ENCODE results near the gene TRPM4.

The TRPM4 gene

DNA sequence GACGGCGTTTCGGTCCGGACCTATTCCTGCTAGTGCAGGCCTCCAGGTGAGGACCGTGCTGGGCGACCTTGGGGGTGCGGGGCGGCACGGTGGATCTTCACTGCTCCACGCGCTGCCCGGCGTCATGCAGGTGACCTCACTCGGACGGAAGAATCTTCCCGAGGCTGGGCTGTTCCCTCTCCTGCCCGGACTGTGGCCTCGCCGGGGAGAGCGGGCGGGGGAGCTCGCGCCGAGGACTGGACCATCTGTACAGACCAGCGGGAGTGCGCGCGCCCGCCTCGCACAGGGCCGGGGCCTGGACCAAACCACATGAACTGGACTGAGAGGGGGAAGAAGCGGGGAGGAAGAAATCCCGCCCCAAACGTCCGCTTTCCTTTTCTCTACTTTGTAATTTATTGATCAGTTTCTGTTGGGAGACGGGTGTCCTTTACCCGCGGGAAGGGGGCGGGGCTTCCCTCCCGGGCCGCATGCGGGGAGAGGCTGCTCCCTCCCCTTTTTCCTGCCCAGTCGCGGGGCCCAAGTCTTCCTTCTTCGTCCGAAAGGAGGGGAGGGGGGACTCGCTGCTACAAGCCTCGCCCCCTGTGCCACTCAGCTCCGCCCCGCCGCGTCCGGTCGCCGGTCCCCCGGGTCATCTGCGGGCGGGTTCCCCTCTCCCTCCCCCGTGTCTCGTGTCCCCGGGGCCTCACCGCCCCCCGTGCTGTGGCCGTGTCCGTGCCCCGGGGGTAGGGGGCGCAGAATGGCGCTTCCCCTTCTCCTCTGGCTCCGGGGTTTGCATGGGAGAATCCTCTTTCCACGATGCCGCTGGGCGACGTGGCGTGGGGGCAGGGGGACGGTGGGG lies 7.3 kb upstream of the TRPM4 start (continued):
- TF ChIP-seq TCF7L2 (IDR thresholded peaks at IDR 0.05; ENCODE audit: borderline replicate concordance, low read depth, low read length) (0 out of 2 replicates have a peak, but pooled peaks have one; percentile 11), ZFP37 (tag by site-specific recombination; IDR thresholded peaks at IDR 0.05) (no peak), GFI1B (tag by site-specific recombination; IDR thresholded peaks at IDR 0.05) (no peak), IKZF3 (tag by site-specific recombination; IDR thresholded peaks at IDR 0.05) (peak; percentile 25; the same call in 1 of the 2 replicates), ZNF354C (tag by site-specific recombination; IDR thresholded peaks at IDR 0.05; ENCODE audit: borderline replicate concordance, low read depth) (no peak), ZNF416 (tag by site-specific recombination; IDR thresholded peaks at IDR 0.05) (no peak), ZNF548 (tag by site-specific recombination; IDR thresholded peaks at IDR 0.05) (no peak), SP7 (tag by site-specific recombination; IDR thresholded peaks at IDR 0.05) (peak; percentile 75; the same call in 1 of the 2 replicates), ZNF175 (tag by site-specific recombination; IDR thresholded peaks at IDR 0.05) (no peak), HOXA7 (CRISPR knock-in tag; IDR thresholded peaks at IDR 0.05; ENCODE audit: borderline replicate concordance) (no peak), ZNF521 (tag by site-specific recombination; IDR thresholded peaks at IDR 0.05) (no peak), ZNF132 (tag by site-specific recombination; IDR thresholded peaks at IDR 0.05; ENCODE audit: borderline replicate concordance) (no peak), YY1 (tag by site-specific recombination; IDR thresholded peaks at IDR 0.05) (no peak), TRIM28 (IDR thresholded peaks at IDR 0.05; ENCODE audit: borderline replicate concordance, low read length) (0 out of 2 replicates have a peak, but pooled peaks have one; percentile 15), ZNF670 (tag by site-specific recombination; IDR thresholded peaks at IDR 0.05; ENCODE audit: low read depth) (no peak), ZNF169 (tag by site-specific recombination; IDR thresholded peaks at IDR 0.05) (no peak), ZNF239 (tag by site-specific recombination; IDR thresholded peaks at IDR 0.05) (0 out of 2 replicates have a peak, but pooled peaks have one; percentile 1), YY2 (tag by site-specific recombination; IDR thresholded peaks at IDR 0.05) (no peak), ZNF350 (tag by site-specific recombination; IDR thresholded peaks at IDR 0.05) (no peak)
- TF ChIP-seq, protein P1, sequence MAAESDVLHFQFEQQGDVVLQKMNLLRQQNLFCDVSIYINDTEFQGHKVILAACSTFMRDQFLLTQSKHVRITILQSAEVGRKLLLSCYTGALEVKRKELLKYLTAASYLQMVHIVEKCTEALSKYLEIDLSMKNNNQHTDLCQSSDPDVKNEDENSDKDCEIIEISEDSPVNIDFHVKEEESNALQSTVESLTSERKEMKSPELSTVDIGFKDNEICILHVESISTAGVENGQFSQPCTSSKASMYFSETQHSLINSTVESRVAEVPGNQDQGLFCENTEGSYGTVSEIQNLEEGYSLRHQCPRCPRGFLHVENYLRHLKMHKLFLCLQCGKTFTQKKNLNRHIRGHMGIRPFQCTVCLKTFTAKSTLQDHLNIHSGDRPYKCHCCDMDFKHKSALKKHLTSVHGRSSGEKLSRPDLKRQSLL (tag by site-specific recombination; IDR thresholded peaks at IDR 0.05): peak; percentile 7; the same call in 1 of the 2 replicates
- TF ChIP-seq, protein P2, sequence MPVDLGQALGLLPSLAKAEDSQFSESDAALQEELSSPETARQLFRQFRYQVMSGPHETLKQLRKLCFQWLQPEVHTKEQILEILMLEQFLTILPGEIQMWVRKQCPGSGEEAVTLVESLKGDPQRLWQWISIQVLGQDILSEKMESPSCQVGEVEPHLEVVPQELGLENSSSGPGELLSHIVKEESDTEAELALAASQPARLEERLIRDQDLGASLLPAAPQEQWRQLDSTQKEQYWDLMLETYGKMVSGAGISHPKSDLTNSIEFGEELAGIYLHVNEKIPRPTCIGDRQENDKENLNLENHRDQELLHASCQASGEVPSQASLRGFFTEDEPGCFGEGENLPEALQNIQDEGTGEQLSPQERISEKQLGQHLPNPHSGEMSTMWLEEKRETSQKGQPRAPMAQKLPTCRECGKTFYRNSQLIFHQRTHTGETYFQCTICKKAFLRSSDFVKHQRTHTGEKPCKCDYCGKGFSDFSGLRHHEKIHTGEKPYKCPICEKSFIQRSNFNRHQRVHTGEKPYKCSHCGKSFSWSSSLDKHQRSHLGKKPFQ (tag by site-specific recombination; IDR thresholded peaks at IDR 0.05): no peak
- TF ChIP-seq, protein P3, sequence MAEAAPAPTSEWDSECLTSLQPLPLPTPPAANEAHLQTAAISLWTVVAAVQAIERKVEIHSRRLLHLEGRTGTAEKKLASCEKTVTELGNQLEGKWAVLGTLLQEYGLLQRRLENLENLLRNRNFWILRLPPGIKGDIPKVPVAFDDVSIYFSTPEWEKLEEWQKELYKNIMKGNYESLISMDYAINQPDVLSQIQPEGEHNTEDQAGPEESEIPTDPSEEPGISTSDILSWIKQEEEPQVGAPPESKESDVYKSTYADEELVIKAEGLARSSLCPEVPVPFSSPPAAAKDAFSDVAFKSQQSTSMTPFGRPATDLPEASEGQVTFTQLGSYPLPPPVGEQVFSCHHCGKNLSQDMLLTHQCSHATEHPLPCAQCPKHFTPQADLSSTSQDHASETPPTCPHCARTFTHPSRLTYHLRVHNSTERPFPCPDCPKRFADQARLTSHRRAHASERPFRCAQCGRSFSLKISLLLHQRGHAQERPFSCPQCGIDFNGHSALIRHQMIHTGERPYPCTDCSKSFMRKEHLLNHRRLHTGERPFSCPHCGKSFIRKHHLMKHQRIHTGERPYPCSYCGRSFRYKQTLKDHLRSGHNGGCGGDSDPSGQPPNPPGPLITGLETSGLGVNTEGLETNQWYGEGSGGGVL (tag by site-specific recombination; IDR thresholded peaks at IDR 0.05): peak; percentile 84
- TF ChIP-seq, protein P4, sequence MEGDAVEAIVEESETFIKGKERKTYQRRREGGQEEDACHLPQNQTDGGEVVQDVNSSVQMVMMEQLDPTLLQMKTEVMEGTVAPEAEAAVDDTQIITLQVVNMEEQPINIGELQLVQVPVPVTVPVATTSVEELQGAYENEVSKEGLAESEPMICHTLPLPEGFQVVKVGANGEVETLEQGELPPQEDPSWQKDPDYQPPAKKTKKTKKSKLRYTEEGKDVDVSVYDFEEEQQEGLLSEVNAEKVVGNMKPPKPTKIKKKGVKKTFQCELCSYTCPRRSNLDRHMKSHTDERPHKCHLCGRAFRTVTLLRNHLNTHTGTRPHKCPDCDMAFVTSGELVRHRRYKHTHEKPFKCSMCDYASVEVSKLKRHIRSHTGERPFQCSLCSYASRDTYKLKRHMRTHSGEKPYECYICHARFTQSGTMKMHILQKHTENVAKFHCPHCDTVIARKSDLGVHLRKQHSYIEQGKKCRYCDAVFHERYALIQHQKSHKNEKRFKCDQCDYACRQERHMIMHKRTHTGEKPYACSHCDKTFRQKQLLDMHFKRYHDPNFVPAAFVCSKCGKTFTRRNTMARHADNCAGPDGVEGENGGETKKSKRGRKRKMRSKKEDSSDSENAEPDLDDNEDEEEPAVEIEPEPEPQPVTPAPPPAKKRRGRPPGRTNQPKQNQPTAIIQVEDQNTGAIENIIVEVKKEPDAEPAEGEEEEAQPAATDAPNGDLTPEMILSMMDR (tag by site-specific recombination; IDR thresholded peaks at IDR 0.05): peak; percentile 45; the same call in 1 of the 2 replicates
- TF ChIP-seq, protein P5, sequence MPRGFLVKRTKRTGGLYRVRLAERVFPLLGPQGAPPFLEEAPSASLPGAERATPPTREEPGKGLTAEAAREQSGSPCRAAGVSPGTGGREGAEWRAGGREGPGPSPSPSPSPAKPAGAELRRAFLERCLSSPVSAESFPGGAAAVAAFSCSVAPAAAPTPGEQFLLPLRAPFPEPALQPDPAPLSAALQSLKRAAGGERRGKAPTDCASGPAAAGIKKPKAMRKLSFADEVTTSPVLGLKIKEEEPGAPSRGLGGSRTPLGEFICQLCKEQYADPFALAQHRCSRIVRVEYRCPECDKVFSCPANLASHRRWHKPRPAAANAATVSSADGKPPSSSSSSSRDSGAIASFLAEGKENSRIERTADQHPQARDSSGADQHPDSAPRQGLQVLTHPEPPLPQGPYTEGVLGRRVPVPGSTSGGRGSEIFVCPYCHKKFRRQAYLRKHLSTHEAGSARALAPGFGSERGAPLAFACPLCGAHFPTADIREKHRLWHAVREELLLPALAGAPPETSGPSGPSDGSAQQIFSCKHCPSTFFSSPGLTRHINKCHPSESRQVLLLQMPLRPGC (tag by site-specific recombination; IDR thresholded peaks at IDR 0.05): no peak
- TF ChIP-seq, protein P6, sequence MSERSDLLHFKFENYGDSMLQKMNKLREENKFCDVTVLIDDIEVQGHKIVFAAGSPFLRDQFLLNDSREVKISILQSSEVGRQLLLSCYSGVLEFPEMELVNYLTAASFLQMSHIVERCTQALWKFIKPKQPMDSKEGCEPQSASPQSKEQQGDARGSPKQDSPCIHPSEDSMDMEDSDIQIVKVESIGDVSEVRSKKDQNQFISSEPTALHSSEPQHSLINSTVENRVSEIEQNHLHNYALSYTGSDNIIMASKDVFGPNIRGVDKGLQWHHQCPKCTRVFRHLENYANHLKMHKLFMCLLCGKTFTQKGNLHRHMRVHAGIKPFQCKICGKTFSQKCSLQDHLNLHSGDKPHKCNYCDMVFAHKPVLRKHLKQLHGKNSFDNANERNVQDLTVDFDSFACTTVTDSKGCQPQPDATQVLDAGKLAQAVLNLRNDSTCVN (tag by site-specific recombination; optimal IDR thresholded peaks at IDR 0.05): peak; percentile 89
- TF ChIP-seq, protein P7, sequence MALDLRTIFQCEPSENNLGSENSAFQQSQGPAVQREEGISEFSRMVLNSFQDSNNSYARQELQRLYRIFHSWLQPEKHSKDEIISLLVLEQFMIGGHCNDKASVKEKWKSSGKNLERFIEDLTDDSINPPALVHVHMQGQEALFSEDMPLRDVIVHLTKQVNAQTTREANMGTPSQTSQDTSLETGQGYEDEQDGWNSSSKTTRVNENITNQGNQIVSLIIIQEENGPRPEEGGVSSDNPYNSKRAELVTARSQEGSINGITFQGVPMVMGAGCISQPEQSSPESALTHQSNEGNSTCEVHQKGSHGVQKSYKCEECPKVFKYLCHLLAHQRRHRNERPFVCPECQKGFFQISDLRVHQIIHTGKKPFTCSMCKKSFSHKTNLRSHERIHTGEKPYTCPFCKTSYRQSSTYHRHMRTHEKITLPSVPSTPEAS (tag by site-specific recombination; IDR thresholded peaks at IDR 0.05): no peak
- TF ChIP-seq, protein P8, sequence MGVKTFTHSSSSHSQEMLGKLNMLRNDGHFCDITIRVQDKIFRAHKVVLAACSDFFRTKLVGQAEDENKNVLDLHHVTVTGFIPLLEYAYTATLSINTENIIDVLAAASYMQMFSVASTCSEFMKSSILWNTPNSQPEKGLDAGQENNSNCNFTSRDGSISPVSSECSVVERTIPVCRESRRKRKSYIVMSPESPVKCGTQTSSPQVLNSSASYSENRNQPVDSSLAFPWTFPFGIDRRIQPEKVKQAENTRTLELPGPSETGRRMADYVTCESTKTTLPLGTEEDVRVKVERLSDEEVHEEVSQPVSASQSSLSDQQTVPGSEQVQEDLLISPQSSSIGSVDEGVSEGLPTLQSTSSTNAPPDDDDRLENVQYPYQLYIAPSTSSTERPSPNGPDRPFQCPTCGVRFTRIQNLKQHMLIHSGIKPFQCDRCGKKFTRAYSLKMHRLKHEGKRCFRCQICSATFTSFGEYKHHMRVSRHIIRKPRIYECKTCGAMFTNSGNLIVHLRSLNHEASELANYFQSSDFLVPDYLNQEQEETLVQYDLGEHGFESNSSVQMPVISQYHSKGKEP (tag by site-specific recombination; IDR thresholded peaks at IDR 0.05): 0 out of 2 replicates have a peak, but pooled peaks have one; percentile 12

Measured in HEK293 (cell line).